LNCAP (cell line): ENCODE data around the gene SLC10A1.

Experiments
- CTCF ChIP-seq: fragments of 450-650 bp; IDR thresholded peaks from 2 replicates; pipeline ENCODE4 v1.5.1; 2017; ENCODE audit warnings: mild to moderate bottlenecking

Gene SLC10A1

GRCh38 chr14:69807192-69807591 lies 10.2 kb upstream of the SLC10A1 start:
- TF ChIP-seq CTCF = no peak

GRCh38 chr14:69804902-69805301 lies 7.9 kb upstream of the SLC10A1 start:
- no peak for TF ChIP-seq CTCF

GRCh38 chr14:69803753-69804152 lies 6.7 kb upstream of the SLC10A1 start:
- TF ChIP-seq CTCF = 0 out of 2 replicates have a peak, but pooled peaks have one; percentile 17

GRCh38 chr14:69798339-69798735 lies 1.3 kb upstream of the SLC10A1 start:
- no peak for TF ChIP-seq CTCF

GRCh38 chr14:69797573-69798338 lies 715 bp upstream of the SLC10A1 start:
- TF ChIP-seq CTCF = no peak

DNA sequence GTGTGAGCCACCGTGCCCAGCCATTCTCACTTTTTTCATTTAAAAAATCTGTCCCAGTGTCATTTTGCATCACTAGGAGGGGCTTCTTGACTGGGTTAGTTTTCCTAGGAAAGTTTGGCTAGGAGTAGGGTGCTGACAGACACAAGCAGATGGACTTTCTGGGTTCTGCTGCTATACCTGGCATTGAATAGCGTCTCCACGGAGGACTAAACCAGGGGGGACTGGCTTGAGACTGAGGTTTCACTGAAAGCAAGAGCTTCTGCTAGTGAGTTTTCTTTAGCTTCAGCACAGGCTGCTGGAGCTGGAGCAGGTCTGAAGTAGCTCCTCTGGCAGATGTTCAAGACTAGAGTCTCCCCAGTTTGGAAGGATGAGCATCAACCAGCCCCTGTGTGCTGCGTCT lies 1.4 kb downstream of the SLC10A1 start:
- TF ChIP-seq CTCF = no peak

GRCh38 chr14:69794791-69795190 lies 2.2 kb downstream of the SLC10A1 start:
- no peak for TF ChIP-seq CTCF
